GM18867 (cell line): Measurements from ENCODE around the gene ELOA2.
"Not testable (repeated sequence)": the region's sequence is repeated elsewhere in the genome, so short reads cannot be mapped to it uniquely, and the experiment has no call there.

Experiments
- ATAC-seq: cut with Tn5 transposase; IDR thresholded peaks from one replicate; pipeline ENCODE4 v1.9.1; 2021; ENCODE audit warnings: mild to moderate bottlenecking, moderate library complexity; ENCODE audit not compliant: unreplicated experiment

Gene ELOA2

GRCh38 chr18:47035156-47035671 lies at the start of gene ELOA2:
Gene ELOA2 (minus strand): TSS chr18:47035621. CDS start chr18:47035264, 357 bp downstream.
- ATAC-seq = no peak

GRCh38 chr18:47081578-47081977 lies 46.2 kb upstream of the ELOA2 start:
- ATAC-seq = no peak

- ATAC-seq = no peak
Measured at GRCh38 chr18:47080872-47081271, 45.5 kb upstream of the ELOA2 start.

- no peak for ATAC-seq
Measured at GRCh38 chr18:47077111-47077510, 41.7 kb upstream of the ELOA2 start.

- ATAC-seq = no peak
Measured at GRCh38 chr18:47075098-47075883, 39.9 kb upstream of the ELOA2 start.

GRCh38 chr18:47067648-47068047 lies 32.2 kb upstream of the ELOA2 start:
- ATAC-seq = no peak

GRCh38 chr18:47063096-47063495 lies 27.7 kb upstream of the ELOA2 start:
- ATAC-seq = no peak

- ATAC-seq = no peak
Measured at GRCh38 chr18:47062471-47062870, 27.1 kb upstream of the ELOA2 start.

- ATAC-seq = no peak
Measured at GRCh38 chr18:47054369-47054768, 18.9 kb upstream of the ELOA2 start.

GRCh38 chr18:47050468-47050867 lies 15.0 kb upstream of the ELOA2 start:
- peak; percentile 62 for ATAC-seq

- no peak for ATAC-seq
Measured at GRCh38 chr18:47040982-47041381, 5.6 kb upstream of the ELOA2 start.

- peak; percentile 79 for ATAC-seq
Measured at GRCh38 chr18:47036927-47037578, 1.6 kb upstream of the ELOA2 start.

GRCh38 chr18:47036298-47036874 lies 965 bp upstream of the ELOA2 start:
- ATAC-seq = peak; percentile 55

GRCh38 chr18:47034591-47034990 lies 830 bp downstream of the ELOA2 start:
- not testable (repeated sequence) for ATAC-seq

- ATAC-seq = no peak
Measured at GRCh38 chr18:47032945-47033344, 2.5 kb downstream of the ELOA2 start.

- not testable (repeated sequence) for ATAC-seq
Measured at GRCh38 chr18:47030887-47031286, 4.5 kb downstream of the ELOA2 start.

GRCh38 chr18:47029684-47030353 lies 5.6 kb downstream of the ELOA2 start:
- not testable (repeated sequence) for ATAC-seq

GRCh38 chr18:47028738-47029137 lies 6.7 kb downstream of the ELOA2 start:
- ATAC-seq = not testable (repeated sequence)

- ATAC-seq = not testable (repeated sequence)
Measured at GRCh38 chr18:47025557-47026174, 9.8 kb downstream of the ELOA2 start.

- not testable (repeated sequence) for ATAC-seq
Measured at GRCh38 chr18:47023769-47024465, 11.5 kb downstream of the ELOA2 start.
